Panc1 (cell line): ENCODE measurements around the gene EPHB2. TPM values are rescaled to one million over a fixed set of nuclear protein-coding genes. Genes with fewer than 3 reads are reported as not detected.

ENCODE experiments used
- ATAC-seq: fragments of 200-7000 bp; cut with Tn5 transposase; 2 replicates; pipeline ENCODE4 v1.9.1; 2020; ENCODE audit warnings: mild to moderate bottlenecking, moderate library complexity
- BruUV-seq: library from RNA; stranded (reverse); fragments of 400-500 nt; replicated peaks from 2 replicates; lab custom pipeline; 2021; lab: Mats Ljungman, UMichigan
- CTCF ChIA-PET: fragments of 300-600 bp; sonication (Branson Sonifier 250); formaldehyde crosslinking; loops from one replicate; lab custom pipeline; 2022; ENCODE audit warnings: antibody characterized with exemption; lab: Charles Lee
- POLR2A ChIA-PET: fragments of 300-600 bp; sonication (Branson Sonifier 250); formaldehyde crosslinking; loops from one replicate; lab custom pipeline; 2022; ENCODE audit warnings: antibody characterized with exemption; lab: Charles Lee
- DNase-seq: peaks from one replicate; pipeline ENCODE4 v3.0.0-alpha.2; 2010; ENCODE audit warnings: low read depth, low spot score
- H3K27ac ChIP-seq: 2 replicates; pipeline ENCODE4 v1.5.1; 2011; ENCODE audit warnings: mild to moderate bottlenecking, low read length, inconsistent platforms
- H3K27me3 ChIP-seq: fragments of 200-500 bp; sonication (Bioruptor generic); 2 replicates; pipeline ENCODE4 v1.6.0; 2014; ENCODE audit warnings: low read length, inconsistent platforms; ENCODE audit not compliant: control insufficient read depth, insufficient read depth
- H3K36me3 ChIP-seq: fragments of 200-500 bp; sonication (Bioruptor generic); 2 replicates; pipeline ENCODE4 v1.5.1; 2014; ENCODE audit warnings: inconsistent platforms, mild to moderate bottlenecking, low read length, moderate library complexity; ENCODE audit not compliant: control insufficient read depth, insufficient read depth
- H3K4me1 ChIP-seq: 2 replicates; pipeline ENCODE4 v1.5.1; 2011; ENCODE audit warnings: inconsistent platforms, mild to moderate bottlenecking, low read length, moderate library complexity; ENCODE audit not compliant: control insufficient read depth, insufficient read depth
- H3K4me3 ChIP-seq, 2 experiments: 2 replicates each; pipeline ENCODE4 v1.5.1; 2011 to 2012; ENCODE audit warnings: low read depth in 2 of 2, low read length in 2 of 2, mild to moderate bottlenecking in 2 of 2, inconsistent platforms in 1 of 2, moderate library complexity in 1 of 2
- H3K9me3 ChIP-seq: fragments of 200-500 bp; sonication (Bioruptor generic); 2 replicates; pipeline ENCODE4 v1.5.1; 2014; ENCODE audit warnings: low read depth, mild to moderate bottlenecking, inconsistent platforms, low read length, moderate library complexity; ENCODE audit not compliant: control insufficient read depth, insufficient read depth
- CTCF ChIP-seq: fragments of 450-650 bp; IDR thresholded peaks from 2 replicates; pipeline ENCODE4 v1.5.1; 2017; ENCODE audit warnings: mild to moderate bottlenecking
- POLR2AphosphoS5 ChIP-seq: IDR thresholded peaks from 2 replicates; pipeline ENCODE4 v1.6.1; 2012; ENCODE audit warnings: mild to moderate bottlenecking, low read depth, low read length, moderate library complexity
- REST ChIP-seq, 2 experiments: IDR thresholded peaks; 2 replicates each; pipeline ENCODE4 v1.6.1; 2011 to 2012; ENCODE audit warnings: low read depth in 2 of 2, control low read depth in 1 of 2, low read length in 1 of 2, mild to moderate bottlenecking in 1 of 2, moderate library complexity in 1 of 2; ENCODE audit not compliant: insufficient read depth in 1 of 2
- SIN3A ChIP-seq: IDR thresholded peaks from 2 replicates; pipeline ENCODE4 v1.6.1; 2012; ENCODE audit warnings: low read depth, mild to moderate bottlenecking, low read length, moderate library complexity, borderline replicate concordance; ENCODE audit not compliant: insufficient read depth
- TCF7L2 ChIP-seq: IDR thresholded peaks from 2 replicates; pipeline ENCODE4 v1.6.1; 2011; ENCODE audit warnings: mild to moderate bottlenecking, low read depth, low read length, inconsistent platforms
- in situ Hi-C: cut with HindIII; loops from 2 replicates; pipeline ENCODE4 v1.10.0; 2016; ENCODE audit warnings: low sequenced_read_pairs, low pct_unique_long_range_greater_than_20kb
- intact Hi-C: fragments of 100-400 bp; cut with micrococcal nuclease; formaldehyde crosslinking; loops from one replicate; pipeline ENCODE4 v1.10.0; 2022; ENCODE audit not compliant: unreplicated experiment
- total RNA-seq: library from RNA; stranded (reverse); gene quantifications from one replicate; pipeline ENCODE4 v1.2.1, GENCODE V29; 2021; ENCODE audit not compliant: unreplicated experiment

Gene EPHB2
- total RNA-seq, 1 experiment from 2014 or later: 29.0 TPM

GRCh38 chr1:22829309-22829989 lies 118.8 kb downstream of the EPHB2 start:
- ChIA-PET CTCF (no interaction called here), POLR2A (no interaction called here)
- no TSS peak for BruUV-seq
- intact Hi-C loops: no loop called here
- in situ Hi-C loops: no loop called here
- no peaks in the 10 kb centered on the region for H3K27me3 ChIP-seq
- ATAC-seq (no peak), DNase-seq (no peak)
- no peaks in the 10 kb centered on the region for H3K9me3 ChIP-seq
- H3K4me3 ChIP-seq: no peak overlapping the region
- H3K4me1 ChIP-seq: peaks cover 14% of the 10 kb centered on the region
- no peaks in the 10 kb centered on the region for H3K36me3 ChIP-seq
- no peak overlapping the region for H3K27ac ChIP-seq
- TF ChIP-seq POLR2AphosphoS5 (no peak), REST (IDR thresholded peaks at IDR 0.05; ENCODE audit: insufficient read depth in 1 of 2, low read depth in 2 of 2, low read length in 1 of 2) (no peak), TCF7L2 (no peak), CTCF (no peak), SIN3A (no peak)

- intact Hi-C loops: no loop called here
- TF ChIP-seq TCF7L2 (no peak), REST (IDR thresholded peaks at IDR 0.05; ENCODE audit: insufficient read depth in 1 of 2, low read depth in 2 of 2, low read length in 1 of 2) (no peak), CTCF (no peak), POLR2AphosphoS5 (no peak), SIN3A (no peak)
These were observed 119.5 kb downstream of the EPHB2 start for GRCh38 chr1:22830041-22830566.

More at GRCh38 chr1:22830041-22830566, 119.5 kb downstream of the EPHB2 start:
- no TSS peak for BruUV-seq
- Histone ChIP-seq H3K4me3 (no peak overlapping the region), H3K27me3 (no peaks in the 10 kb centered on the region), H3K36me3 (no peaks in the 10 kb centered on the region), H3K9me3 (no peaks in the 10 kb centered on the region), H3K4me1 (peaks cover 14% of the 10 kb centered on the region), H3K27ac (no peak overlapping the region)
- ChIA-PET CTCF (interaction anchor here (0.5 kb wide), 1 partner anchor 144 kb away, joined by 4 read pairs; no protein-coding TSS in a partner anchor), POLR2A (no interaction called here)
- in situ Hi-C loops: no loop called here
- ATAC-seq (no peak), DNase-seq (no peak)
